AG10803 (cell line): Measurements from ENCODE around the gene GJC2.

ENCODE experiments used
- DNase-seq: peaks from one replicate; pipeline ENCODE4 v3.0.0; 2010; ENCODE audit warnings: low read depth
- H3K4me3 ChIP-seq: 2 replicates; pipeline ENCODE4 v1.5.1; 2011; ENCODE audit warnings: mild to moderate bottlenecking, low read length, control low read depth
- TF ChIP-seq, protein P1 (sequence below): conservative IDR thresholded peaks from 2 replicates; pipeline ENCODE4 v1.5.1; 2011; ENCODE audit warnings: mild to moderate bottlenecking, low read length, control low read depth, inconsistent platforms

The GJC2 gene

GRCh38 chr1:228190778-228191177 lies 41.0 kb downstream of the GJC2 start:
- H3K4me3 ChIP-seq = no peak overlapping the region
- TF ChIP-seq, protein P1, sequence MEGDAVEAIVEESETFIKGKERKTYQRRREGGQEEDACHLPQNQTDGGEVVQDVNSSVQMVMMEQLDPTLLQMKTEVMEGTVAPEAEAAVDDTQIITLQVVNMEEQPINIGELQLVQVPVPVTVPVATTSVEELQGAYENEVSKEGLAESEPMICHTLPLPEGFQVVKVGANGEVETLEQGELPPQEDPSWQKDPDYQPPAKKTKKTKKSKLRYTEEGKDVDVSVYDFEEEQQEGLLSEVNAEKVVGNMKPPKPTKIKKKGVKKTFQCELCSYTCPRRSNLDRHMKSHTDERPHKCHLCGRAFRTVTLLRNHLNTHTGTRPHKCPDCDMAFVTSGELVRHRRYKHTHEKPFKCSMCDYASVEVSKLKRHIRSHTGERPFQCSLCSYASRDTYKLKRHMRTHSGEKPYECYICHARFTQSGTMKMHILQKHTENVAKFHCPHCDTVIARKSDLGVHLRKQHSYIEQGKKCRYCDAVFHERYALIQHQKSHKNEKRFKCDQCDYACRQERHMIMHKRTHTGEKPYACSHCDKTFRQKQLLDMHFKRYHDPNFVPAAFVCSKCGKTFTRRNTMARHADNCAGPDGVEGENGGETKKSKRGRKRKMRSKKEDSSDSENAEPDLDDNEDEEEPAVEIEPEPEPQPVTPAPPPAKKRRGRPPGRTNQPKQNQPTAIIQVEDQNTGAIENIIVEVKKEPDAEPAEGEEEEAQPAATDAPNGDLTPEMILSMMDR = no peak
- DNase-seq = no peak

GRCh38 chr1:228194436-228194835 lies 44.7 kb downstream of the GJC2 start:
- TF ChIP-seq, protein P1 = no peak
- DNase-seq = no peak
- H3K4me3 ChIP-seq = no peak overlapping the region

GRCh38 chr1:228194921-228195812 lies 45.4 kb downstream of the GJC2 start:
- no peak overlapping the region for H3K4me3 ChIP-seq

GRCh38 chr1:228197555-228198147 lies 47.9 kb downstream of the GJC2 start:
- DNase-seq = no peak
- TF ChIP-seq, protein P1 = no peak
- no peak overlapping the region for H3K4me3 ChIP-seq

More at GRCh38 chr1:228194921-228195812, 45.4 kb downstream of the GJC2 start:
- DNase-seq = no peak
- TF ChIP-seq, protein P1 = no peak

DNA sequence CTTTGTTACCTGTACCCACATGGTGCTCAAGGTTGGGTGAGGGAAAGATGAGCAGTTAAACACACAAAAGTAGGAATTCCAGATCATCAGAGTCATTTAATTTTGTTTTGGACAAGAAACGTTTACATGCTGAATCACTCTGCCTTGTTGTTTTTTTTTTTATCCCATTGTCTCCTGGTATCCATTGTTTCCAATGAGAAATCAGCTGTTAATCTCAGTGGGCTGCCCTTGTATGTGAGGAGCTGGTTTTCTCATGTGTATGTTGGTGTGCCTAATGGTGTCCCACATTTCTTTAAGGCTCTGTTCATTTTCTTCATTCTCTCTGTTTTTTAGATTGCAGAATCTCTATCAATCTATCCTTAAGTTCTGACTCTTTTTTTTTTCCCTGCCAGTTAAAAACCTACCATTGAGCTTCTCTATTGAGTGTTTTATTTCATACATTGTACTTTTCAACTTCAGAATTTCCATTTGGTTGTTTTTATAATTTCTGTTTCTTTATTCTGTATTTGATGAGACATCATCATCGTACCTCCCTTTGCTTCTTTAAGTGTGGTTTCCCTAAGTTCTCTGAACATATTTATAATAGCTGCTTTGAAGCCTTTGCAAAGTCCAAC lies 49.4 kb downstream of the GJC2 start:
- TF ChIP-seq, protein P1 = no peak
- DNase-seq = no peak
- no peak overlapping the region for H3K4me3 ChIP-seq

DNA sequence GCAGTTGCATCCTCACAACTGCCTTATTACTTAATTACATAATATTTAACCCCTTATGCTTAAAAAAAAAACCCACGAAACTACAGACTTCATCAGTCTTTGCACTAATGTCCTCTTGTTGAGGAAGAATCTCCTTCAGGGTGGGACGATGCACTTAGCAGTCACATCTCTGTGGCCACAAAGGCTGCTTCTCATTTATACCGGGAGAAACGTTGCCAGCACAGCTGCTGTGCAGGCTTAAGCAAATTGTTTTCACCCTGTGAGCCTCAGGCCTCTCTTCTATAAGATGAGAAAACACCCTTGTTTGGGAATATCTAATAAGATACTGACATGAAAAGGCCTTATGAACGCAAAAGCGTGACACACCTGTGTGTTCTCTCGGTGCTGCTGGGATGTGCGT lies 55.2 kb downstream of the GJC2 start:
- TF ChIP-seq, protein P1 = no peak
- H3K4me3 ChIP-seq = no peak overlapping the region
- DNase-seq = peak; percentile 16
